PFSK-1 (cell line): ENCODE measurements around the gene UBXN2A.

Experiments used
- FOXP2 ChIP-seq: optimal IDR thresholded peaks from 2 replicates; pipeline ENCODE3; 2011; ENCODE audit warnings: borderline replicate concordance, control low read depth, inconsistent platforms; ENCODE audit not compliant: insufficient read depth; ENCODE audit errors: extremely low read length, extremely low read depth
- POLR2AphosphoS5 ChIP-seq: IDR thresholded peaks from 2 replicates; pipeline ENCODE4 v1.6.1; 2012; ENCODE audit warnings: low read depth, mild to moderate bottlenecking, control low read depth, low read length, moderate library complexity
- TAF1 ChIP-seq: IDR thresholded peaks from 2 replicates; pipeline ENCODE4 v1.6.1; 2012; ENCODE audit warnings: low read length, control low read depth, borderline replicate concordance; ENCODE audit not compliant: insufficient read depth
- TF ChIP-seq, protein P1 (sequence below), 2 experiments: IDR thresholded peaks; 2 replicates each; pipeline versions ENCODE4 v1.6.1 to v1.8.0; 2011 to 2012; ENCODE audit warnings: low read depth in 2 of 2, low read length in 2 of 2, control low read depth in 1 of 2, inconsistent platforms in 1 of 2, mild to moderate bottlenecking in 1 of 2, moderate library complexity in 1 of 2; ENCODE audit not compliant: insufficient read depth in 1 of 2

DNA sequence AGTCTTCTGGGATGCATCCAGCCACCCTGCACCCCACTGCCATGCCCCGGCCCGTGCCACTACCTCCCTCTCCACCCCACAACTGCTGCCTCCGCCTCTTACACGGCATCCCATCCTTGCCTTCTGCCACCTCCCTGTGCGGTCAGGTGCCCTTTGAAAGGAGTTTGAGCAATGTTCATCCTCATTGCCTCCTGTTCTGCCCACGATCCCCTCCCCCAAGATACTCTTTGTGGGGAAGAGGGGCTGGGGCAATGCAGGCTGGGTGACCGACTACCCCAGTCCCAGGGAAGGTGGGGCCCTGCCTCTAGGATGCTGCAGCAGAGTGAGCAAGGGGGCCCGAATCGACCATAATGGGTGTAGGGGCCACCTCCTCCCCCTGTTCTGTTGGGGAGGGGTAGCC, 78.0 kb downstream of the UBXN2A start:
- no peak for TF ChIP-seq POLR2AphosphoS5
- no peak for TF ChIP-seq TAF1
- TF ChIP-seq, protein P1, sequence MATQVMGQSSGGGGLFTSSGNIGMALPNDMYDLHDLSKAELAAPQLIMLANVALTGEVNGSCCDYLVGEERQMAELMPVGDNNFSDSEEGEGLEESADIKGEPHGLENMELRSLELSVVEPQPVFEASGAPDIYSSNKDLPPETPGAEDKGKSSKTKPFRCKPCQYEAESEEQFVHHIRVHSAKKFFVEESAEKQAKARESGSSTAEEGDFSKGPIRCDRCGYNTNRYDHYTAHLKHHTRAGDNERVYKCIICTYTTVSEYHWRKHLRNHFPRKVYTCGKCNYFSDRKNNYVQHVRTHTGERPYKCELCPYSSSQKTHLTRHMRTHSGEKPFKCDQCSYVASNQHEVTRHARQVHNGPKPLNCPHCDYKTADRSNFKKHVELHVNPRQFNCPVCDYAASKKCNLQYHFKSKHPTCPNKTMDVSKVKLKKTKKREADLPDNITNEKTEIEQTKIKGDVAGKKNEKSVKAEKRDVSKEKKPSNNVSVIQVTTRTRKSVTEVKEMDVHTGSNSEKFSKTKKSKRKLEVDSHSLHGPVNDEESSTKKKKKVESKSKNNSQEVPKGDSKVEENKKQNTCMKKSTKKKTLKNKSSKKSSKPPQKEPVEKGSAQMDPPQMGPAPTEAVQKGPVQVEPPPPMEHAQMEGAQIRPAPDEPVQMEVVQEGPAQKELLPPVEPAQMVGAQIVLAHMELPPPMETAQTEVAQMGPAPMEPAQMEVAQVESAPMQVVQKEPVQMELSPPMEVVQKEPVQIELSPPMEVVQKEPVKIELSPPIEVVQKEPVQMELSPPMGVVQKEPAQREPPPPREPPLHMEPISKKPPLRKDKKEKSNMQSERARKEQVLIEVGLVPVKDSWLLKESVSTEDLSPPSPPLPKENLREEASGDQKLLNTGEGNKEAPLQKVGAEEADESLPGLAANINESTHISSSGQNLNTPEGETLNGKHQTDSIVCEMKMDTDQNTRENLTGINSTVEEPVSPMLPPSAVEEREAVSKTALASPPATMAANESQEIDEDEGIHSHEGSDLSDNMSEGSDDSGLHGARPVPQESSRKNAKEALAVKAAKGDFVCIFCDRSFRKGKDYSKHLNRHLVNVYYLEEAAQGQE (IDR thresholded peaks at IDR 0.05; ENCODE audit: insufficient read depth in 1 of 2, low read depth in 2 of 2, low read length in 2 of 2), result no peak
- no peak for TF ChIP-seq FOXP2
